ENCODE measurements around the gene TSPAN15.

The TSPAN15 gene

GRCh38 chr10:69451209-69451783, at the start of gene TSPAN15:
Gene TSPAN15 (plus strand): TSS chr10:69451465. CDS start chr10:69451595, 130 bp downstream.
- DNase-seq (ENCODE audit: low read depth) = no peak

GRCh38 chr10:69402386-69402785, 48.9 kb upstream of the TSPAN15 start:
- DNase-seq (ENCODE audit: low read depth) = no peak

- DNase-seq (ENCODE audit: low read depth) = no peak
Observed at GRCh38 chr10:69403066-69403465, 48.2 kb upstream of the TSPAN15 start.

- peak; percentile 36 for DNase-seq (ENCODE audit: low read depth)
Observed at GRCh38 chr10:69403519-69403918, 47.7 kb upstream of the TSPAN15 start.

GRCh38 chr10:69404786-69405185, 46.5 kb upstream of the TSPAN15 start:
- DNase-seq (ENCODE audit: low read depth) = no peak

- DNase-seq (ENCODE audit: low read depth) = no peak
Observed at GRCh38 chr10:69405221-69405620, 46.0 kb upstream of the TSPAN15 start.

GRCh38 chr10:69406302-69406811, 44.9 kb upstream of the TSPAN15 start:
- DNase-seq (ENCODE audit: low read depth) = no peak

GRCh38 chr10:69406816-69407580, 44.3 kb upstream of the TSPAN15 start:
- DNase-seq (ENCODE audit: low read depth) = no peak

- DNase-seq (ENCODE audit: low read depth) = no peak
Observed at GRCh38 chr10:69407621-69408301, 43.5 kb upstream of the TSPAN15 start.

GRCh38 chr10:69408318-69409175, 42.7 kb upstream of the TSPAN15 start:
- DNase-seq (ENCODE audit: low read depth) = peak; percentile 51

GRCh38 chr10:69409176-69409495, 42.1 kb upstream of the TSPAN15 start:
- no peak for DNase-seq (ENCODE audit: low read depth)

- DNase-seq (ENCODE audit: low read depth) = no peak
Observed at GRCh38 chr10:69409968-69410367, 41.3 kb upstream of the TSPAN15 start.

- no peak for DNase-seq (ENCODE audit: low read depth)
Observed at GRCh38 chr10:69410487-69410886, 40.8 kb upstream of the TSPAN15 start.

GRCh38 chr10:69411476-69411875, 39.8 kb upstream of the TSPAN15 start:
- DNase-seq (ENCODE audit: low read depth) = no peak

GRCh38 chr10:69412232-69412790, 39.0 kb upstream of the TSPAN15 start:
- no peak for DNase-seq (ENCODE audit: low read depth)

GRCh38 chr10:69413221-69413865, 37.9 kb upstream of the TSPAN15 start:
- DNase-seq (ENCODE audit: low read depth) = no peak

- no peak for DNase-seq (ENCODE audit: low read depth)
Observed at GRCh38 chr10:69414036-69415018, 36.9 kb upstream of the TSPAN15 start.

GRCh38 chr10:69415049-69415448, 36.2 kb upstream of the TSPAN15 start:
- DNase-seq (ENCODE audit: low read depth) = no peak

GRCh38 chr10:69415951-69416350, 35.3 kb upstream of the TSPAN15 start:
- DNase-seq (ENCODE audit: low read depth) = no peak

- no peak for DNase-seq (ENCODE audit: low read depth)
Observed at GRCh38 chr10:69416695-69417094, 34.6 kb upstream of the TSPAN15 start, which contains the start of gene TACR2. Gene TACR2 (minus strand): TSS chr10:69416918. CDS start chr10:69416323, 595 bp downstream.

All from GM04503 (cell line).